ENCODE measurements around the gene FHIP1B. TPM values are rescaled to one million over a fixed set of nuclear protein-coding genes. Genes with fewer than 3 reads are reported as not detected.

The FHIP1B gene
- total RNA-seq, 1 donor from 2014 or later = 19.3 TPM

GRCh38 chr11:6209801-6210200 lies 24.6 kb downstream of the FHIP1B start:
- H3K4me1 Mint-ChIP-seq (ENCODE audit: low read depth) = no peaks in the 10 kb centered on the region
- peaks cover 16% of the 10 kb centered on the region for H3K36me3 Mint-ChIP-seq (ENCODE audit: low read depth)
- no peaks in the 10 kb centered on the region for H3K9me3 Mint-ChIP-seq
- no peak for DNase-seq (ENCODE audit: low spot score)
- no peaks in the 10 kb centered on the region for H3K27me3 Mint-ChIP-seq (ENCODE audit: insufficient read depth)
- no peak overlapping the region for H3K27ac Mint-ChIP-seq
- intact Hi-C loops (cut with micrococcal nuclease) = no loop called here
- no peak overlapping the region for H3K4me3 Mint-ChIP-seq

GRCh38 chr11:6206456-6207180 lies 27.8 kb downstream of the FHIP1B start:
- DNase-seq (ENCODE audit: low spot score) = no peak
- Mint-ChIP-seq H3K27ac (no peak overlapping the region), H3K4me3 (no peak overlapping the region), H3K27me3 (ENCODE audit: insufficient read depth) (no peaks in the 10 kb centered on the region), H3K9me3 (no peaks in the 10 kb centered on the region), H3K36me3 (ENCODE audit: low read depth) (peaks cover 18% of the 10 kb centered on the region), H3K4me1 (ENCODE audit: low read depth) (peaks cover 29% of the 10 kb centered on the region)
- intact Hi-C loops (cut with micrococcal nuclease) = no loop called here

GRCh38 chr11:6205366-6205765 lies 29.1 kb downstream of the FHIP1B start, which contains the start of gene C11orf42:
C11orf42 (plus strand) TSS chr11:6205557; CDS start chr11:6205616, 59 bp downstream.
- Mint-ChIP-seq H3K4me1 (ENCODE audit: low read depth) (peaks cover 36% of the 10 kb centered on the region), H3K27me3 (ENCODE audit: insufficient read depth) (no peaks in the 10 kb centered on the region), H3K9me3 (no peaks in the 10 kb centered on the region), H3K27ac (peak within 1 kb of the TSS; percentile 21), H3K36me3 (ENCODE audit: low read depth) (peaks cover 17% of the 10 kb centered on the region), H3K4me3 (no peak within 1 kb of the TSS)
- intact Hi-C loops (cut with micrococcal nuclease) = no loop called here
- no peak for DNase-seq (ENCODE audit: low spot score)

GRCh38 chr11:6204706-6205105 lies 29.7 kb downstream of the FHIP1B start:
- Mint-ChIP-seq H3K27ac (no peak overlapping the region), H3K27me3 (ENCODE audit: insufficient read depth) (peaks cover 3% of the 10 kb centered on the region), H3K4me3 (no peak overlapping the region), H3K36me3 (ENCODE audit: low read depth) (peaks cover 17% of the 10 kb centered on the region), H3K4me1 (ENCODE audit: low read depth) (peaks cover 36% of the 10 kb centered on the region), H3K9me3 (no peaks in the 10 kb centered on the region)
- no peak for DNase-seq (ENCODE audit: low spot score)
- intact Hi-C loops (cut with micrococcal nuclease) = no loop called here

- Mint-ChIP-seq H3K9me3 (no peaks in the 10 kb centered on the region), H3K4me3 (peak overlapping the region; percentile 32), H3K4me1 (ENCODE audit: low read depth) (peaks cover 36% of the 10 kb centered on the region), H3K36me3 (ENCODE audit: low read depth) (peaks cover 12% of the 10 kb centered on the region), H3K27ac (no peak overlapping the region), H3K27me3 (ENCODE audit: insufficient read depth) (peaks cover 3% of the 10 kb centered on the region)
- intact Hi-C loops (cut with micrococcal nuclease) = no loop called here
- DNase-seq (ENCODE audit: low spot score) = peak; percentile 22
Observed at GRCh38 chr11:6203327-6203726, 31.1 kb downstream of the FHIP1B start.

GRCh38 chr11:6202041-6202440 lies 32.4 kb downstream of the FHIP1B start:
- H3K4me3 Mint-ChIP-seq = no peak overlapping the region
- peaks cover 12% of the 10 kb centered on the region for H3K36me3 Mint-ChIP-seq (ENCODE audit: low read depth)
- H3K9me3 Mint-ChIP-seq = no peaks in the 10 kb centered on the region
- no peak for DNase-seq (ENCODE audit: low spot score)
- peaks cover 36% of the 10 kb centered on the region for H3K4me1 Mint-ChIP-seq (ENCODE audit: low read depth)
- no peak overlapping the region for H3K27ac Mint-ChIP-seq
- intact Hi-C loops (cut with micrococcal nuclease) = no loop called here
- peaks cover 3% of the 10 kb centered on the region for H3K27me3 Mint-ChIP-seq (ENCODE audit: insufficient read depth)

GRCh38 chr11:6201481-6201880 lies 33.0 kb downstream of the FHIP1B start:
- peaks cover 3% of the 10 kb centered on the region for H3K27me3 Mint-ChIP-seq (ENCODE audit: insufficient read depth)
- intact Hi-C loops (cut with micrococcal nuclease) = no loop called here
- peaks cover 38% of the 10 kb centered on the region for H3K4me1 Mint-ChIP-seq (ENCODE audit: low read depth)
- no peak for DNase-seq (ENCODE audit: low spot score)
- H3K36me3 Mint-ChIP-seq (ENCODE audit: low read depth) = peaks cover 9% of the 10 kb centered on the region
- no peaks in the 10 kb centered on the region for H3K9me3 Mint-ChIP-seq
- H3K27ac Mint-ChIP-seq = no peak overlapping the region
- H3K4me3 Mint-ChIP-seq = no peak overlapping the region

GRCh38 chr11:6200975-6201374 lies 33.5 kb downstream of the FHIP1B start:
- Mint-ChIP-seq H3K4me3 (no peak overlapping the region), H3K27ac (peak overlapping the region; percentile 53), H3K27me3 (ENCODE audit: insufficient read depth) (peaks cover 3% of the 10 kb centered on the region), H3K4me1 (ENCODE audit: low read depth) (peaks cover 44% of the 10 kb centered on the region), H3K36me3 (ENCODE audit: low read depth) (peaks cover 9% of the 10 kb centered on the region), H3K9me3 (no peaks in the 10 kb centered on the region)
- intact Hi-C loops (cut with micrococcal nuclease) = no loop called here
- no peak for DNase-seq (ENCODE audit: low spot score)

- Mint-ChIP-seq H3K4me3 (no peak within 1 kb of the TSS), H3K36me3 (ENCODE audit: low read depth) (peaks cover 6% of the 10 kb centered on the region), H3K27me3 (ENCODE audit: insufficient read depth) (peaks cover 3% of the 10 kb centered on the region), H3K9me3 (no peaks in the 10 kb centered on the region), H3K4me1 (ENCODE audit: low read depth) (peaks cover 41% of the 10 kb centered on the region), H3K27ac (no peak within 1 kb of the TSS)
- intact Hi-C loops (cut with micrococcal nuclease) = no loop called here
- no peak for DNase-seq (ENCODE audit: low spot score)
Observed at GRCh38 chr11:6199174-6199810, 35.1 kb downstream of the FHIP1B start, which contains the start of gene OR52W1. OR52W1 (plus strand) TSS chr11:6199224; CDS start chr11:6199224, 0 bp downstream.

- no peak for DNase-seq (ENCODE audit: low spot score)
- Mint-ChIP-seq H3K27me3 (ENCODE audit: insufficient read depth) (peaks cover 3% of the 10 kb centered on the region), H3K27ac (peak overlapping the region; percentile 13), H3K4me3 (no peak overlapping the region), H3K9me3 (no peaks in the 10 kb centered on the region), H3K36me3 (ENCODE audit: low read depth) (peaks cover 3% of the 10 kb centered on the region), H3K4me1 (ENCODE audit: low read depth) (peaks cover 28% of the 10 kb centered on the region)
- intact Hi-C loops (cut with micrococcal nuclease) = no loop called here
Observed at GRCh38 chr11:6197466-6198200, 36.8 kb downstream of the FHIP1B start.

- Mint-ChIP-seq H3K36me3 (ENCODE audit: low read depth) (peaks cover 3% of the 10 kb centered on the region), H3K27me3 (ENCODE audit: insufficient read depth) (peaks cover 3% of the 10 kb centered on the region), H3K9me3 (no peaks in the 10 kb centered on the region), H3K4me1 (ENCODE audit: low read depth) (peaks cover 20% of the 10 kb centered on the region), H3K27ac (no peak overlapping the region), H3K4me3 (no peak overlapping the region)
- intact Hi-C loops (cut with micrococcal nuclease) = no loop called here
- DNase-seq (ENCODE audit: low spot score) = no peak
Observed at GRCh38 chr11:6196396-6196795, 38.0 kb downstream of the FHIP1B start.

- Mint-ChIP-seq H3K4me1 (ENCODE audit: low read depth) (peaks cover 13% of the 10 kb centered on the region), H3K27me3 (ENCODE audit: insufficient read depth) (no peaks in the 10 kb centered on the region), H3K9me3 (no peaks in the 10 kb centered on the region), H3K36me3 (ENCODE audit: low read depth) (no peaks in the 10 kb centered on the region), H3K27ac (no peak overlapping the region), H3K4me3 (no peak overlapping the region)
- DNase-seq (ENCODE audit: low spot score) = no peak
- intact Hi-C loops (cut with micrococcal nuclease) = no loop called here
Observed at GRCh38 chr11:6194065-6194581, 40.3 kb downstream of the FHIP1B start.

- H3K9me3 Mint-ChIP-seq = no peaks in the 10 kb centered on the region
- intact Hi-C loops (cut with micrococcal nuclease) = no loop called here
- H3K27ac Mint-ChIP-seq = no peak overlapping the region
- H3K27me3 Mint-ChIP-seq (ENCODE audit: insufficient read depth) = no peaks in the 10 kb centered on the region
- H3K4me3 Mint-ChIP-seq = no peak overlapping the region
- no peak for DNase-seq (ENCODE audit: low spot score)
- H3K4me1 Mint-ChIP-seq (ENCODE audit: low read depth) = peaks cover 13% of the 10 kb centered on the region
- H3K36me3 Mint-ChIP-seq (ENCODE audit: low read depth) = no peaks in the 10 kb centered on the region
Observed at GRCh38 chr11:6191742-6192141, 42.7 kb downstream of the FHIP1B start.

Measured in activated T-helper 1 cell treated with anti-CD3 and anti-CD28 coated beads, Interleukin-12 subunit alpha, Interleukin-12 subunit beta, Interleukin-2, Interleukin-4 antibody, amounts not matched to agents 30 ng/mL and 10 ng/mL and 1 ng/mL, durations not matched to agents 14 hours and 24 hours and 36 hours (primary cell).